Activated naive CD8-positive, alpha-beta T cell treated with anti-CD3 and anti-CD28 coated beads, Interleukin-2, amount 50 U/mL, for 16 hours (primary cell): Measurements from ENCODE around the gene STARD10.

ENCODE experiments used
- DNase-seq: peaks from one replicate; pipeline ENCODE4 v3.0.0-alpha.2; 2020; ENCODE audit warnings: low read depth, low spot score

STARD10 gene

DNA sequence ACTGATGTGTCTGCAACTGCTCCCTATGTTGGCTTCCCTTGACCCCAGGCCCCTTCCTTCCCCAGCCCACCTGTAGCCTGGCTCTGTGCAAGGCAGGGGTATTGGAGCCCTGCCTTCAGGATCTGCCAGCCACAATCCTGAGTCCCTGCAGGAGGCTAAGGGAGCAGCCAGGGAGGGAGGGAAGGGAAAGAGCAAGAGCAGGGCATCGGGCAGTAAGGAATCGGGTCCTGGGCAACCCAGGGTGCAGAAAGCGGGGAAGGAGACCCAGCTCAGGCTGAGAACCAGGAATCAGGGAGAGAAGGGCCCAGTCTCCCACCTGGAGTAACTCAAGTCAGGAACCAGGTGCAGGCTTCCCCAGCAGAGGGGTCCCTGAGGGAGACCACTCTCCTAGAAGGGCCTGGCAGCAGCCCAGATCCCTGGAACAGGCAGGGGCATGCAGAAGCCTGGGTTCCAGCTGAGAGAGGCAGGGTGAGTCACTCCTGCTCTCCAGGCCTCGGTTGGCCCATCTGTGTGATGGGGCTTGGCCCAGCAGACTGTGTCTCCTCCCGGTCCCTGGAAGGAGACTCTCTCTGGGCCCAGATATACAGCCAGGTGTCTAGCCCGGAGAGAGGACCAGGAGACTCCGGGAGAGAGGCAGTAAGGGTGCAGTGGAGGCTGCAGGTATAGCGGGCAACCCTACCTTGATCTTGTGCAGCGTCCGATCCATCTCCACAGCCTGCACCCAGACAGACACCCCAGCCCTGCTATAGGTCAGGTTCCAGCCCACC, 13.4 kb downstream of the STARD10 start:
- DNase-seq, result no peak

- DNase-seq, result no peak
These were observed 14.2 kb downstream of the STARD10 start for GRCh38 chr11:72779495-72780128.

GRCh38 chr11:72778535-72779494, 15.0 kb downstream of the STARD10 start:
- no peak for DNase-seq

DNA sequence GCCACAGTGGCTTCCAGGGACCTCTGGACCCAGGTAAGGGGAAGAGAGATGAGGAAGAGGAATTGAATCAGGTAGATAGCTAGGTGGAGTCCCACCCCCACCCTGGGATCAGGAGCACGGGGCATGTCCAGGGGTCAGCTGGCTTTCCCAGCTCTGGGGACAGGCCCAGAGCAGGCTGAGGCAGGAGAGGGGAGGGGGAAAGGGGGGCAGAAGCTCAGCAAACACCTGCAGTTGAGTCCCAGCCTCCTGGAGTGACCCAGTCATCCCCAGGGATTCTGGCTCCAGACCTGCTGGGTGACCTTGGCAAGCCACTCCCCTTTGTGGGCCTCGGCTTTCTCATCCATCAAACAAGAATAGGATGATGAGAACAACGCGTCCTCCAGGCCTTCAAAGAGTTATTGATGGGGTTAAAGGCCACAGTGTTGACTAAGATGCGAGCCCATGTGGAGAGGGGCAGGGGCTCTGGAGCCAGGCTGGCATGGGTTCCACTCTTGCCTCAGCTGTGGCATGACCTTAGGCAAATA, 16.0 kb downstream of the STARD10 start:
- no peak for DNase-seq

DNA sequence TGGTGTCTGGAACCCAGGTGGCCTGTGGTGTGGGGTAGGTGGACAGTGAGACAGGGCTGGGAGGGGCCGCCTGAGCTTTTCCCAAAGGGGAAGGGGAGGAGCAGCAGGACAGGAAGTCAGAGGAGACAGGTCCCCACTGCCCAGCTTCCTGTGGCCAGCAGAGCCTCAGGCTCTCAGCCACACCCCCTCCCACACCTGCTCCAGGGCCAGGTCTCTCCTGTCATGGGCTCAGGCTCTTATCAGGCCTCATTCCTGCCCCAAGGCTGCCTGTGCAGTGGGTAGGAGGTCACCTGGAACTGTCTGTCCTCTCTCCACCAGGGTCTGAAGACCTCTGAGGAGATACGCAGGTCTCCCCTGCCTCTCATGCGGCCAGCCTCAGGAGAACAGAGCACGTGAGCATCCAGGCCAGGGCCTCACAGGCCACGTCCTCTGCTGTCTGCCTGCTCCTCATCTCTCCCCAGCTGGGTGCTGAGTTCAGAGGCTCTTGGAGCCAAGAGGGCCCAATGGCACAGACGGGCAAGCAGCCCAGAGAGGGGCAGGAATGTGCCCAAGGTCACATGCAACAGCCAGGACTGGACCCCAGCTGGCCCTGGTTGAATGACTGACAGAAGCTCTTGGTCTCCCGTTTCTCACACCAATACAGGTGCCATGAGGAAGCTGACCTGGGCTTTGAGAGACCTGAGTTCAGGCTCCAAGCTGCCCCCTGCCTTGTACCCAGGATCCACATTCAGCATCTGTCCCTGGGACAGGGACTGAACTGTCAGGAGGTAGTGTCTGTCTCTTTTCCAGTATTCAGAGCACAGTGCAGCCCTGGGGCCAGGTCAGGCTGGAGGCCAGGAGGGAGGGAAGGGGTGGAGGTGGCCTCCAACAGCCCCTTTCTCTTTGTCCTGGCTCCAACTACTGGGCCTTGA, 16.7 kb downstream of the STARD10 start:
- DNase-seq, result no peak

DNA sequence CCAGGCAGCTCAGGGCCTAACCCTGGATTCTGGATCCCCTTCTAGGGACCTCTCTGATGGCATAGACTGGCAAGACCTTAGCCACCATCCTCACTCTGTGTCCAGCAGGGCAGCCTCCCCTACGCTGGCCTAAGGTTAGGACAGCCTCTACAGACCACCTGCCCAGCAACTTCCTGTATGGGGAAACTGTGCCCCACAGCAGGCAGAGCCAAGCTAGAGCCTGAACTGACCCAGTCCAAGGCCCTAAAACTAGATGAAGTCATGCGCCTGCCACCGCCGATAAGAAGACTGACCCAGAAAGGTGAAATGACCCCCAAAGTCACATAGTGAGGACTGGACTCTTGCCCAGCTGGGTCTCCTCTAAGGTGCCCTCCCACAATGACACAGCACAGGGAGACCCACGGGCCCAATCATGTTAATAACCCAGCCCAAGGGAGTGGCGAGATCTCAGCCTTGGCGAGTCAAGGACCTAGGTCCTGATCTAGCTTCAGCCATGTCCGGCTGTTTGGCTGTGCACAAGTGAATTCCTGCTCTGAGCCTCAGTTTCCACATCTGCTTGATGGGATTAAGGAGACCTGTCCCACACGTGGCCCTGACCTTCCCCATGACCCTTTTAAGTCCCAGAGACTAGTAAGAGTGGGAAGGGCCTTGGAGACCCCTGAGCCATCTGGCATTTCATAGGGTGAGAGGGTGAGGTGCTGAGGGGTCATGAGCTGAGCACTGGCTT, 17.6 kb downstream of the STARD10 start:
- no peak for DNase-seq

GRCh38 chr11:72775288-72776110, 18.3 kb downstream of the STARD10 start:
- no peak for DNase-seq

GRCh38 chr11:72774499-72774898, 19.3 kb downstream of the STARD10 start:
- DNase-seq, result no peak

- DNase-seq, result no peak
These were observed 20.2 kb downstream of the STARD10 start for GRCh38 chr11:72773696-72774095.

DNA sequence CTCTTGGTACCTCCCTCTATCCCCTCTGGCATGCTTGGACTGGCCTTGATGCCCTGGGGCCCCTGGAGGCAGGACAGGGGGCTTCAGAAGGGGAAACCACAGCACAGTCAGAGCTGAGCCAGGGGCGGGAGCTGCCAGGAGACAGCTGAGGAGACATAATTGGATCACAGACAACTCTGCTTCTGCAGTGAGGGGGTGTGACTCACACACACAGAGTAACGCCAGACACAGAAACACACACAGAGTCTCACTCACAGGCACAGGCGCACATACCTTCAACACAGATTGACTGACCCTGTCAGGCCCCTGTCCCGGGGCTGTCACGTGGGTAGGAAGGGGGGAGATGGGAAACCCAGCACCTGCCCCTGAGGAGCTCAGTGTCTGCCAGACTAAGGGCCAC, 20.6 kb downstream of the STARD10 start:
- no peak for DNase-seq

GRCh38 chr11:72772059-72772458, 21.8 kb downstream of the STARD10 start:
- DNase-seq, result no peak

DNA sequence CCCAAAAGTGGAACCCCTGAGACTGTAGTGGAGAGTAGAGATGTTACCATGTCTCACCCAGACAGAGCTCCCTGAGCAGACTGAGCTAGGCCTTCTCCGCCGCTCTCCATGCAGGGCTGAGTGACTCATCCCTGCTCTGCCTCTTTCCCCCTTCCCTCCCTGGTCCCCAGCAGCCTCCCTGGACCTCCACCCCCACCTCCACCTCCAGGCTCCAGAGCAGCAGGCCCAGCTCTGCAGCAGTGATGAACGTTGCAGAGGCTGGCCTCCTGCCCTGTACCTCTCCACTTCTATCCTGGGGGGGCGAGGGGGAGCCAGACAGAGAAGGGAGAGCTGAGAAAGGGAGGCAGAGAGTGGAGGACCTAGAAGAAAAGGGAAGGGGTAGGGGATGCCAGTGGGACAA, 22.3 kb downstream of the STARD10 start:
- no peak for DNase-seq

- DNase-seq, result no peak
These were observed 23.0 kb downstream of the STARD10 start for GRCh38 chr11:72770799-72771198.

GRCh38 chr11:72769680-72770079, 24.2 kb downstream of the STARD10 start:
- no peak for DNase-seq

DNA sequence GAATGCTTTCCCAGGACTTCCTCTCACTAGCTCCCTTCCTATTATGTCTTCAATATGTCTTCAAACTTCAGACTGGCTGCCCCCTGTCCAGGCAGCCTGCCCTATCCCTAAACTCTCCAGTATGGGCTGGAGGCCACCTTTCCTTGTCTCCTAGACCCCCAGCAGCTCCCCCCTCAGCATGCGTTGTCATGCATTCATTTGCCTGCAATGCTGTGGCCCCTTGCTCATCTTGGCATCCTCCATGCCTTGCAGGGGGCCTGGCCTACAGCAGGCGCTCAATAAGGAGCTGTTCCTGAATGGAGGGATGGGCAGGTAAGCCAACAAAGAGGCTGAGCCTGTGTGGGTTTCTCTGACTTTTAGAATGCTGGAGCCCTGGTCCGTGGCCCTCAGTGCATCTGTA, 25.3 kb downstream of the STARD10 start:
- DNase-seq, result no peak

DNA sequence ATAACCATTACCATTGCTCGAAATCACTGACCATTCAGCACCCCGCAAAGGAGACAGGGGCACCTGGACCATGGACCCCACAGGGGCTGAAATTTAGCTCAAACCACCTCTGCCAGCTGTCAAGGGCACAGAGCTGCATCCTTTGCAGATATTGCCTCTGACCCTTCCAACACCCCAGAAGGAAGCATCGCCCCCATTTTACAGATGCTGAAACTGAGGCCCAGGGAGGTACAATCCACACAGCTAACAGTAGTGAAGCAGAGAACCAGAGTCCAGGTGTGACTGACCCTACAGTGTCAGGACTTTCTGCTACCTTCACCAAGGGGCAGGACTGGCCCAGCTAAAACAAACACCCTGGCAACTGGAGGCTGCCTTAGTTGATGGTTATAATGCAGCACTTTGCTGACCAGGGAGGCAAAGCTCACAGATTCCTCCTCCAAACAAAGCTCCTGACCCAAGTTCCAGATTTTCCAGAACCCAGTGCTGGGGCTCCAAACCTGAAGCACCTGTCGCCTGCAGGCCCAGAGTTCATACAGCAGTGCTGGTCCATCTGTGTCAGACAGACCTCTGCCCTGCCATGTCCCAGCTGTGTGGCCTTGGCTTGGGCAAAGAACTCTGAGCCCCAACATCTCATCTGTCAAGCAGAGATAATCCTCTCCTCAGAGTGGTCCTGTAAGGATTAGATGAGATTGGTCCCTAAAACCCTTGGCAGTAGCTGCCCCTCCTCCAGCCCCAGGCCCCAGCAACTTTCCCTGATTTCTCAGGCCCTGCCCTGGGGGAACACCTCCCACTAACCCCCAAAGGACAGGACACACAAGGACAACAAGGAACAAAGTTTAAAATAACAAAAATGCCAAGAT, 26.4 kb downstream of the STARD10 start:
- no peak for DNase-seq

DNA sequence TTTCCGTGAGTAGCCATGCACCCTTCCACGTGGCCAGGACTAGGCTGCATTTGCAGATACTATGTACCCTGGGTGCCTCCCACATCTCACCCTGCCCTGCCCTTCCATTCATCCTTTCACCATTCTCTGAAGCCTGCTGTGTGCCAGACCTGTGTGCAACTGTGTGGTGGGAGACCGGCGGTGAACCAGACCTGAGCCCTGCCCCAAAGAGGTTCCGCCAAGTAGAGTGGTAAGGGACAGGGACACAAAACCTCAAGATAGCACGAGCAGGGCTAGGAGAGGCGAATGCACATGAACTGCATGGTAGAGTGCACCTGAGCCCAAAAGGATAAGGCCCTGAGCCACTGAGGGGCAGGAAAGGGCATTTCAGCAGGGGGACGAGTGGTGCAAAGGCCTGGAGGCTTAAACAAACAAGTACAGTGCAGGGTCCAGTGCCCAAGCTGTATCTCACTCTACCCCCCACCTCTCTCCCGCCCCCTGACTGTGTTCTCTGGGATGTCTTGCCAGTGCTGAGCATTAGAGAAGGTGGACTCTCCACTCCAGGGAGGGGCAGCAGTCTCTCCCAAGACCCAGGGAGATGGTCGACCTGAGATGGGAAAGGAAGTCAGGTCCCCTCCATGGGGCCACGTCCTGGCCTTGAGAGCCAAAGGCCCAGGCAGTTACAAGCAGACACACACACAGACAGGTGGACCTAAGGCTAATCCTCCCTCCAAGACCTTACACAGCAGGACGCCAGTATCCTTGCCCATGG, 27.5 kb downstream of the STARD10 start:
- no peak for DNase-seq

- no peak for DNase-seq
These were observed 29.3 kb downstream of the STARD10 start for GRCh38 chr11:72764503-72764902.
